ENCODE measurements around the gene CHDH.

CHDH gene

GRCh38 chr3:53846851-53847155, 584 bp upstream of the CHDH start:
- DNase-seq, result no peak

GRCh38 chr3:53845881-53846133, 412 bp downstream of the CHDH start:
- no peak for DNase-seq

GRCh38 chr3:53845103-53845880, 927 bp downstream of the CHDH start:
- no peak for DNase-seq

- no peak for DNase-seq
These were observed 1.7 kb downstream of the CHDH start for GRCh38 chr3:53844262-53845102.

GRCh38 chr3:53843195-53844177, 2.7 kb downstream of the CHDH start:
- DNase-seq, result no peak

- DNase-seq, result no peak
These were observed 3.6 kb downstream of the CHDH start for GRCh38 chr3:53842436-53843194.

GRCh38 chr3:53841296-53841695, 4.9 kb downstream of the CHDH start:
- no peak for DNase-seq

GRCh38 chr3:53837331-53837730, 8.9 kb downstream of the CHDH start:
- no peak for DNase-seq

GRCh38 chr3:53836084-53836872, 9.9 kb downstream of the CHDH start:
- no peak for DNase-seq

- DNase-seq, result no peak
These were observed 11.0 kb downstream of the CHDH start for GRCh38 chr3:53835257-53835656.

- no peak for DNase-seq
These were observed 11.7 kb downstream of the CHDH start for GRCh38 chr3:53834429-53835095.

GRCh38 chr3:53833700-53834099, 12.5 kb downstream of the CHDH start:
- DNase-seq, result no peak

- no peak for DNase-seq
These were observed 13.1 kb downstream of the CHDH start for GRCh38 chr3:53833053-53833645.

GRCh38 chr3:53830944-53831343, 15.3 kb downstream of the CHDH start:
- no peak for DNase-seq

GRCh38 chr3:53829605-53830004, 16.6 kb downstream of the CHDH start:
- DNase-seq, result no peak

- no peak for DNase-seq
These were observed 17.6 kb downstream of the CHDH start for GRCh38 chr3:53828581-53828980.

- DNase-seq, result no peak
These were observed 20.2 kb downstream of the CHDH start for GRCh38 chr3:53826048-53826447.

GRCh38 chr3:53824795-53825194, 21.4 kb downstream of the CHDH start:
- no peak for DNase-seq

GRCh38 chr3:53823956-53824657, 22.1 kb downstream of the CHDH start:
- DNase-seq, result no peak

Data from stimulated activated CD4-positive, alpha-beta T cell treated with anti-CD3 and anti-CD28 coated beads, Interleukin-4, amount 100 ng/mL, for 24 hours (primary cell).